GM19099 (cell line): Measurements from ENCODE around the gene NOC2L.

ENCODE experiments used
- POLR2A ChIP-seq: IDR thresholded peaks from 3 replicates; pipeline ENCODE4 v1.6.1; 2011; ENCODE audit warnings: low read depth; ENCODE audit not compliant: insufficient read length; ENCODE audit errors: extremely low read depth

The NOC2L gene

DNA sequence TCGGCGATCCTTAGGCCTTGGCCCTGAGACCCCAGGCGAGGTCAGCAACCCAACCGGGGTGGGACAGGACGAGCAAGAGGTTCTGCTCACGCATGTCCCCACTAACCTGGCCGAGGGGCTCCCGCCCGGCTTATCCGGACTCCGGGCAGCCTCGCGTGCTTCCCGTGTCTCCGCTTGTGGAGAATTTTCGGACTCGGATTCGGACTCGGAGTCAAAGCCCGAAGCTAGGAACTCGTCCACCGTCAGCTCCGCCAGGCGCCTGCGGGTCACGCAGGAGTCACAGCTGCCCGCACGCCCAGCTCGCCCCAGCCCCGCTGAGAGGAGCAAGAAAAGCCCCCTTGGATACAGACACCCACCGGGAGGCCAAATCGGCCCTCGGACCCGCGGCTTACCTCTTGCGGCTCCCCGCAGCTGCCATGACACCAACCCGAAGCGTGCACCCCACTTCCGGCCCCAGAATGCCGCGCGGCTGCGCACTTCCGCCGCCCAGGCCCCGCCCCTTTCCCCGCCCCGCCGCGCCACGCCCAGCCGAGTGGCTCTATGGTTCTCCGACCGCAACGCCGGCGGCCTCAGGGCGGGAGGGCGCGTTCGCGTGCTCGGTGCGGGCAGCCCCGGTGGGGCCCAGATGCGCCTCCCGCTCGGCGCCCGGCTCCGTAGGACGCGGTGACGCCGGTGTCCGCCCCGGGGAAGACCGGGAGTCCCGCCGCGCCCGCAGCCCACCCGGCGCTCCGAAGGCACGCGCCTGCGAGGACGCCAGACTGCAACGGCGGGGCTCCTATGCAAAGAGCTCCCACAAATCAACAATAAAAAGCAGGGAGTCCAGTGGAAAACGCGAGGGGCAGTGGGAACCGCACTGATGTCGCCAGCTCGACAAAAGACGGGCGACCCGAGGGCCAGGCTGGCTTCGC, at the start of gene NOC2L:
NOC2L (minus strand) TSS at position 434 of the 908 bp plus-strand sequence; CDS start at position 418, 16 bp downstream.
- peak; percentile 82 for TF ChIP-seq POLR2A

DNA sequence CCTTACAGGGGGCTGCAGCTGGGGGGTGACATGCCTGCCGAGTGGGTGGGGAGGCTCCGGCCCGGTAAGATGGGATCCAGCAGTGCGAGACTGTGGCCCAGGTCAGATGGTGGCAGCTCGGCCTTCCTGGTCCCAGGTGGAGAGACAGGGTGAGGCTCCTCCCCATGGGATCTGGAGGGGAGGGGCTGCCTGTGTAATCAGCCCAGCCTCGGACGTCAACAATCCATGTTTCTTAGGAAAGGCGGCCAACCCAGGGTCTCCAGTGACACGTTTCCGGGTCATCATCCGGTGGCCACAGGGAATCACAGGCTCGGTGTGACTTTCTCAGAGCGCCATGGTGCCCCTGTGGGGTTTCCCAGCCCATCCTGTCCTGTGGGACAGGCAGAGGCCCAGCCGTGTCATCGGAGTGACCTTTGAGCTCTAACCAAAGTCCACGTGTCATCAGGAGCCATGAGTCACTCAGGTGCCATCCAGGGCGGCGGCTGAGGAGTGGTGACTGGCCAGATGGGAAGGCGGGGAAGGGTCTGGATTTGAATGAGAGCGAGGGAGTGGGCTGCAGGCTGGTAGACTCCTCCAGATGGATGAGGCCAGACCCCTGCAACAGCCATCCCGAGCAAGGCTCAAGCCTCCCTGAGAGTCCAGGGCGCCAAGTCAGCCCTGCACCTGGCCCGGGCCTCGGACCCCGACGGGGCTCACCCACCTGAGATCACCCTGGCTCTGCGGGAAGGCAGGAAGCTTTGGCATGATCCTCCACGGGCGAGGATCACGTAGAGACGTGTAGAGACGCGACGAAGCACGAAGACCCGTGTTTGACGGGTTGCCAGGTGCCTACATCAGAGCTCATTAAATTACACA, 47.5 kb upstream of the NOC2L start:
- no peak for TF ChIP-seq POLR2A

DNA sequence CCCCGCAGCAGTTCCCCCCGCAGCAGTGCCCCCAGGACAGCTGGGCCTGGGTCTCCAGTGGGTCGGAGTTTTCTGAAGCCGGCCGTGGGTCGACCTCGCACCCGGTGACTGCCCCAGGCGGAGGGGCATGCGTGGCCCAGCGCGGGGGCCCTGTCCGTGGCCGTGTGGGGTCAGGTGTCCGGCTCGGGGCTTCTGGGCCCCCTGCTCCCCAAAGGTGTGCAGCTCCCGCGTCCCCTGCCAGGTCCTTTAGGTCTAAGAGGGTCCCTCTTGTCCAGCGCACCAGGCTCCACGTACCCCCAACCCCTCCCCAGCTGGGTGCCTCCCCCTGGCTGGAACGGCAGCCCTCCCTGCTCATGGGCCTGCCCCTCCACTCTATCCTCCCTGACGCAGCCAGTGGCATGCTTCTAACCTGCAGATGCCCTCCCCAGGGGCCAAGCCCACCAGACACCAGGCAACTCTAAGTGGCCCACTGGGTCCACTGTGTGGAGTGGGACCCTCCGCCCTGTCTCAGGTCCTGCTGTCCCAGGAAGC, 46.8 kb upstream of the NOC2L start:
- no peak for TF ChIP-seq POLR2A

DNA sequence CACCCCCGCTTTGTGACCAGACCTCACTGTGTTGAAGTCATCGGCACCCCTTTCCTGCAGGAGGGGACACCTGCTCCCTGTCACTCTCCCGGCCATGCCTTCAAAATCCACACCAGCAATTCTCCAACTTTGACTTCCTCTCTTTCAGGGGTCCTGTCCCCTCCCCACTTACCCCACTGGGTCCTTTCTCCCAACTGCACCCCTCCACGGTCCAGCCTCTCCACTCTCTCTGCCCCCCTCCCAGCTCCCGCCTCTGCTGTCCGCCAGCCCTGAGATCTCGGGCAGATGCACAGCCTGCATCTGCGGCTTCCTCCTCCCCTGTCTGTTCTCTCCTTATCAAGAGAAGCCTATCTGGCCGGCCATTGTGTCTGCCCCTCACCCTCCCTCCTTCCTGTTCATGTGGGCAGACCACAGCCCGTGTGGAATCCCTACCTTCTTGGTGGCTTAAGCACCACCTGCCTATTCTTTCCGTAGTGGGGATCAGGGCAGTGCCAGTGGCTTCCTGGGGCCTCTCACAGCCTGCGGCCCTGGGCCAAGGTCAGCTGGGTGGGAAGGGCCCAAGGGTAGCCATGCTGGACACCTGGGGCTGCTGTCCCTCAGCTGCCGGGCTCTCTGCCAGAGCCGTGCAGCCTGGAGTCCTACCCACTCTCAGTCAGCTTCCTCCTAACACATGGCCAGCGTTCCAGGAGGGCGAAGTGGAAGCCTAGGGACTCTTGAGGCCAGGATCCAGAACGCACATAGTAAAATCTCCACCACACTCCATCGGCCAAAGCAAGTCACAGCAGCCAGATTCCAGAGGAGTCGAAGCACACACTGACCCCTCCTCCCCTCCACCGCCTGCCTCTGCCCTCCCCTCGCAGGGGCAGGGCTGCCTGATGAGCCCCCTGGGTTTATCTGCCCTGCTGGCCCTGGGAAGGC, 46.0 kb upstream of the NOC2L start:
- TF ChIP-seq POLR2A: no peak

DNA sequence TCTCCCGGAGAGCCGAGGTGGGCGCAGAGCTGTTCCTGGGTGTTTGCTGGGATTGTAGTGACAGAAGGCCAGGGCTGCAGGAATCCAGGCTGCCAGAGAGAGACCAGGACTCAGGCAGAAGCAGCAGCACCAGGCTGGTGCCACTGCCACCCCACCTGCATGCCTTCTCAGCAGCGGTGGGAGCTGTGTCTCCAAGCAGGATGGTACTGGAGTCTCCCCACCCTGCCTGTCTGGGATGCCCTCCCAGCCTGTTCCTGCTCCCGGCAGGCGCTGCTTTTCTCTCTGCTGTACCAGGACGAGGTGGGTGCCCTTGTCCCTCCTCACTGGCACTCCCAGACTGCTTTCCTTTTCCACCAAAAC, 45.3 kb upstream of the NOC2L start:
- no peak for TF ChIP-seq POLR2A

DNA sequence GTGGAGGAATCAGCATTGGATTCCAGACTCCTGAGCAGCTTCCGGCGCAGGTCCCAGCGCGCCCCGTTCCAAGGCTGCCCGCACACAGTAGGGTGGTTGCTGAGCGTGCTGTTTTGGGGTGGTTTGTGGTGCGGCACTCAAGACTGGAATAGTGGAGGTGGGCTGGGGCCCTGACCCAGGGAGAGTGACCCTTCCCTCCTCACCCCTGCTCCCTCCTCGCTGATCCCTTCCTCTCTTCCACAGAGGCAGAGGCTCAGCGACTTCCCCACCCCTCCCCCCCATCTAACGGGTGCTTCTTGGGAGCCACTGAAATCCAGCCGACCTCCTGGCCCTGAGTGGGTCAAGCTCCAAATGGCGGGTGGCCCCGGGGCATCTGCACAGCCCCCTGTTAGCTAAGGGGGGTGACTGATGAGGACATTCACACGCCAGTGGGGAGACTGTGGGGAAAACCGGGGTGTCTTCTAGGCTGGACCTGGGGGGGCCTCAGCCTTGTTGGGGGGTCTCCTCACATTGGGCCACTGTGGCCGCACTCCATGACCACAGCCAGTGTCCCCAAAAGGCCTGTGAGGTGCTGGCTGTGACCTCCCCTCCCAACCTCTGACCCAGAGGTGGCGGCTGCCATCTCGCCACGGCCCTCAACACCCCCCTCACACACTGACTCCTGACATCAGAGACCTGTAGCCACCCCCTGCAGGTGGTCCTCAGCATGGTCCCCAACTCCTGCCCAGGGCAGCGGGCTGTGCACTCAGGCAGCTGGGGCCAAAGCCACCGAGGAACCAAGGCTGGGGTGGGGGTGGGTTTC, 44.8 kb upstream of the NOC2L start:
- TF ChIP-seq POLR2A: no peak

DNA sequence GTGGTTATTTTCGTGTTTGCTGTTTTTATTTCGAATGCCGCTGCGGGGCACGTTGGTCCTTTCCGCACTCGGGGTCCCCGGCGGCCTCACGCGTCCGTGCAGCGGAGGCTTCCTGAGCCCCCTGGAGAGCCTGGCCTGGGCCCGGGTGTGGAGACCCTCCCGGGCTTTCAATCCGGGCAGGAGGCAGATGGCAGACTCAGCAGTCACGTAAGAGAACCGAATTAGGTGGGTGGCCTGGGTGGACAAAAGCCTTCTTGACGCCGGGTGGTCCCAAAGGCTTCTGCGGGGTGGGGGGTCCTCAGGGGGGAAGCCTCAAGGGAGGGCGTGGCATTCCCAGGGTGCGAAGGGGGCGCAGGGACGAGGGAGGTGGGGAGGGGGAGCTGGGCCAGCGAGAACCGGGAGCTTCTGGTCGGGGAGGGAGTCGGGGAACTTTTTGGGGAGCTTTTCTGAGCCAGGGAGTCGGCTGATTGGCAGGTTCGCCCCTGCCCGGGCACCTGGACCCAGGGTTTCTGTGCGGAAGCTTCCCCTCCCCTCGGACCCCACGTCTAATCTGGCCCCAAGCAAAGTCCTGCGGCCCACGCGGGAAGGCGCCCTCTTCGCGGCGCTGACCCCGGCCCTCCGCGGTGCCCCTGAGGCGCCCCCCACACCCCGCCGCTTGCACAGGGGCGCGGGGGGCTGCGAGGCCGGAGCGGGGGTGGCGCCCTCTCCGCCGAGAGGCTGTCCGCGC, 42.2 kb upstream of the NOC2L start:
- no peak for TF ChIP-seq POLR2A

DNA sequence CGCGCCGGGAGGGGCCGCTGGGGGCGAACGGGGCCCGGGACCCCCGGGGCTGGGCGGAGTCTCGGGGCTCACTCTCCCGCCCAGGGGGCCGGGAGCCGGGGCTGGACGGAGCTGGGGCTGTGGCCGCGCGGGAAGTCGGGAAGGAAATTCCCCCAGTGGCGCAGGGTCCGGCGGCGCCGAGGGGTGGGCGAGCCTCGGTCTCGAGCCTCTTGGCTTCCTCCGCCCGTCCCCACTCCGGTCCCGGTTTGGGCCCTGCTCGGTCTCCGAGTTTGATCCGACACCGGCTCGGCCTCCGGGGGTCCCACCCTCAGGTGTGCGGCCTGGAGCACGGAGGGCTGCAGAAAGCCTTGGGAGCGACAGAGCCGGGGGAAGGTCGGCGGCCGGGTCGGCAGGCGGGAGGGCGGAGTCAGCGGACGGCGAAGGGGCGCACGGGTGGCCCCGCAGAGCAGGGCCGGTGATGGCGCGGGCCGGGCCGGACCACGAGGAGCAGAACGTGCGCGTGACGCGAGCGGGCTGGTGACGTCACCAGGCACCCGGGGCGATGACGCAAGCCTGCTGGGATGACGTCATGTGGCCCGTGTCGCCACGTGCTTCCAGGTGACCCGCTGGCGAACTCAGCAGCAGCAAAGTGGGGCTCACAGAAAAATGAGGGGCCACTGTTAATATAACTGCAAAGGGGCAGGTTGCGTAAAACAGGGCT, 41.5 kb upstream of the NOC2L start:
- TF ChIP-seq POLR2A: no peak

DNA sequence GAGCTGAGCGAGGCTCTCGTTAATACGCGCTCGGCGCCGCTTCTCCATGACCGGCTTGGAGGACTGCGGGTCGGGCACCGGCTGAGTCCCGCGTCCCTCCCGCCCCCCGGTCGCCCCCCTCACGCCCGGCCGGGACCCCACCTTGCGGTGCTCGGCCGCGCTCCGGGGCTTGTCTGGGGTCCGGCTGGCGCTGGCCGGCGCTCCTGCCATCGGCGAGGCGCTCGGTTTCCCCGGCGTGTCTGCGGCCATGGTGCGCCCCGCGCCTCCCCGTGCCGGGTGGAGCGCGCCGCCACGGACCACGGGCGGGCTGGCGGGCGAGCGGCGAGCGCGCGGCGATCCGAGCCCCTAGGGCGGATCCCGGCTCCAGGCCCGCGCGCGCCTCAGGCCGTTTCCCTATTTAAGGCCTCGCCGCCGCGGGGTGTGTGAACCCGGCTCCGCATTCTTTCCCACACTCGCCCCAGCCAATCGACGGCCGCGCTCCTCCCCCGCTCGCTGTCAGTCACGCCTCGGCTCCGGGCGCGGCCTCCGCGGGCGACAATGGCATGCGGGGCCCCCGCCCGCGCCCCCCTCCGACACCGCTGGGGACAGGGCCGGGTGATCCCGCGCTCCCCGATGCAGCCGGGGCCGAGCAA, 40.8 kb upstream of the NOC2L start, which contains the start of gene HES4:
HES4 (minus strand) TSS at position 373 of the 632 bp plus-strand sequence; CDS start at position 249, 124 bp downstream.
- TF ChIP-seq POLR2A: peak; percentile 57

DNA sequence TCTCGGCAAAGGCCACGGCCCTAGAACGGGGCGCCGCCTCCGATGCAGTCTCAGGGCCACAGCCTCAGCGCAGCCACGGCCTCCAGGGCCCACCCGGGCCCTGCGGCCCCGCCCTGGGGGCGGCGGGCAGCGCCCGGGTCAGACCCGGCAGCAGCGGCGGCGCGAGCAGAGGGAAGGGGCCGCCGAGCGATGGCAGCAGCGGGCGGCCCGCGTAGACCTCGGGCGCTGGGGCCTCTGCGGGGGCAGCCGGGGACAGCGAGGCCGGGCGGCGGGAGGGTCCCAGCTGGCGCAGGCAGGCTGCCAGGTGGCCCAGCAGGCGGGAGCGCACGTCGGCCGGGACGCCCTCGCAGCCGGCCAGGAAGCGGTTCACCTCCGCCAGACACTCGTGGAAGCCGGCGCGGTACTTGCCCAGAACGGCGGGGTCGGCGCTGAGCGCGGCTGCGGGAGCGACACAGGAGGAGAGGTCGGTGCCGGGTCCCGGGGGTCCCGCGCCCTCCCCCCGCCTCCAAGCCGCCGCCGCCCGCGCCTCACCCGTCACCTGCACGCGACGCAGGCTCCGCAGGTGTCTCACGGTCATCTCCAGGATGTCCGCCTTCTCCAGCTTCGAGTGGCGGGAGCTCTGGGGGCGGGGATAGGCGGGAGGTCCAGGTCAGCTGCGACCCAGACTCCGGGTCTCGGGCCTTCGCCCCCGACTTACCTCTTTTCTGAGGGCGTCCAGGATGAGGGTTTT, 40.1 kb upstream of the NOC2L start:
- no peak for TF ChIP-seq POLR2A

DNA sequence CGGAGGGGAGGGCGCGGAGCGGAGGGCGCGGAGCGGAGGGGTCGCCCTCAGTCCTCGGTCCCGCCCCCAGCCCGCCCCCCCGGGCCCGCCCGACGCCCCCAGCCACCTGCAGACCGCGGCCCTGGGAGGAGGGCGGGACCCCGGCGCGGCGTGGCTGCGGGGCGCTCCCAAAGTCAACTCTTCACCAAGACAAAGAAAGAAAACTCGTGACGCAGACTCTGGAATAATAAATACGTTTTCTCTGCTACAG, 39.6 kb upstream of the NOC2L start:
- no peak for TF ChIP-seq POLR2A
